GM18868 (cell line): ENCODE results near the gene PCARE.

Source experiments
- ATAC-seq: cut with Tn5 transposase; IDR thresholded peaks from one replicate; pipeline ENCODE4 v1.9.1; 2021; ENCODE audit warnings: mild to moderate bottlenecking, moderate library complexity; ENCODE audit not compliant: unreplicated experiment

PCARE gene

GRCh38 chr2:29063646-29064345, 10.5 kb downstream of the PCARE start:
- ATAC-seq = no peak

DNA sequence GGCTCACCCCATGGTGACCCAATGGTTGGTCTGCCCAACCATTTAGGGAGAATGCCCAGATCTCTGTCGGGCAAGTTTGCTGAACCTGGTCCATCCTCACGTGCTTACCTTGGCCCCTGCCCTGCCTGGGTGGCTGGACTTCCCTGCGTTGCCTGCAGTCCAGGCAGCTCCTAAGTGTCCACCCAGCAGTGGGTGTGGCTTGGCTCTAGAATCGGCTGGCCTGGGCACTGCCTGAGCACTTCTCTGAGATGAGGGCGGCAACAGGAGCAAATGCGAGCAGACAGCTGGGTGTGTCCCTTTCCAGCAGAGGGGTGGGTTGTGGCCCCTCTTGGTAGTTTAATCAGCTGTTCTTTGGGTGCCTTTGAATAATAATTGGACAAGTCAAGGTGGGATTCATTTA, 11.3 kb downstream of the PCARE start:
- no peak for ATAC-seq

- ATAC-seq = no peak
Observed at GRCh38 chr2:29062371-29062770, 12.0 kb downstream of the PCARE start.

DNA sequence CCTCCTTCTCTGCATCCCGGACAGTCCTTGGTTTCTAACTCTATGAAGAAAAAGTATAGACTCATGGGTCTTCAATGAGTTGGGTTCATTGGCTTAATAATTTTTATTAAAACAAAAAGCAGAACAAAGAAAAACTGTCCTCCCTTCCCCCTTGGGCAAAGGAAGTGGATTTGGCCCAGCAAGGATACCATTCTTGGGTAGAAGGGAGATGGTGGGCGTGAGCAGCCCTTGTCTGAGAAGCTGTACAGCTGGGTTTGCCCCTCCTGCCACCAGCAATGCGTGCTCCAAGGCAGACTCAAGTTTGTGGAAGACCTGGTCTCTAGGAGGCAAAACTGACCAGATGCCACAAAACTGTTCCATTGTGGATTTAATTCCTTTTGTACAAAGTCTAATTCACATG, 12.7 kb downstream of the PCARE start:
- ATAC-seq = no peak

- no peak for ATAC-seq
Observed at GRCh38 chr2:29061176-29061575, 13.1 kb downstream of the PCARE start.

GRCh38 chr2:29060441-29060840, 13.9 kb downstream of the PCARE start:
- ATAC-seq = no peak

GRCh38 chr2:29059624-29060023, 14.7 kb downstream of the PCARE start:
- no peak for ATAC-seq

DNA sequence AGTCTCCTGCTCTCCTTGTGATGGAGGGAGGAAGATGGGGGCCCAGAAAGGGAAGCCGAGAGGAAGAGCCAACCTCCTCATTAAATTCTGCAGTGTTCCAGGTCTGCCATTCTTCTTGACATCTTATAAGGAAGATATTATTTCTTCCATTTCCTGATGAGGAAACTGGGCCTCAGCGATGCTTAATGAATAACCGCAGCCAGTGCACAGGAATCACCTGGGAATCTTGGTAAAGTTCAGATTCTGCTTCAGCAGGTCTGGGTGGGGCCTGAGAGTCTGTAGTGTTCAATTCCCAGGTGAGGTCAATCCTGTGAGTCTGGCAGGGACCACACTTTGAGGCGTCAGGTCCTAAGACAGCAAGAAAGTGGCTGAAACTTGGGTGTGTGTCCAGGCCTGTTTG, 17.3 kb downstream of the PCARE start:
- no peak for ATAC-seq

- no peak for ATAC-seq
Observed at GRCh38 chr2:29056452-29056851, 17.9 kb downstream of the PCARE start.

DNA sequence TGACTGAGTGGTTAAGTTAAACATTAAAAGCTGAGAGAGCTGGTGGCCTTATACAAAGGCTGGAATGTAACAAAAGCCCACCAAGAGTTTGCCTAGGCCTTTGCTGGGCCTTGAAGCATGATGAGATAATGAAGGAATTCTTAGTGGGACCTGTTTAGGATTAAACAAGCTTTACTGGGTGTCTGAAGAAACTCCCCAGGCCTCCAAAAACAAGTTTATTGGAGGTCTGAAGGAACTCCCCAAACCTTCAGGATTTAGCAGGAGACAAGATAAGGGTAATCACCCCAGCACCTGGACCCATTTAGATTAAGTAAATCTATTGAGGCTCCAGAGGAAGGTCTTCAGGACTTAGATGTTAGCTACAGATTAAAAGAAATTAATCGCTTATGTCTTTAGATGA, 18.7 kb downstream of the PCARE start:
- ATAC-seq = no peak

DNA sequence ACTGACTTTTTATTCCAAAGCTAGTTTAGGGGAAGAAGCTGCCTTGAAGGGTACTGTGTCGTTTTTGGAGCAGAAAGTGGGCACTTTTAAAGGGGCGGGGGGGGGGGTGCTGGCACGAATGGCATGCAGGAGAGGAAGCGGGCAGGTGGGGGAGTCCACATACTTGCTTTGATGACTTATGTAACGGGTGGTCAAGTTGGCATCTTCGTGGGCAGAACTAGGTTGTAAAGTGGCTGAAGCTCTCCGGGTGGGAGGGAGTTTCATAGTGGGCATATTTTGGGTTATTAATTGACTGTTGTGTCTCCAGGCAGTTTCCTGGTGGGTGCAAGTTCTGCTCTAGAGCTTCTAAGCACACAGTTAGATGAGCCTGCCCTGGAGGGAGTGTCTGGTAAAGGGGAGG, 19.9 kb downstream of the PCARE start:
- ATAC-seq = no peak

DNA sequence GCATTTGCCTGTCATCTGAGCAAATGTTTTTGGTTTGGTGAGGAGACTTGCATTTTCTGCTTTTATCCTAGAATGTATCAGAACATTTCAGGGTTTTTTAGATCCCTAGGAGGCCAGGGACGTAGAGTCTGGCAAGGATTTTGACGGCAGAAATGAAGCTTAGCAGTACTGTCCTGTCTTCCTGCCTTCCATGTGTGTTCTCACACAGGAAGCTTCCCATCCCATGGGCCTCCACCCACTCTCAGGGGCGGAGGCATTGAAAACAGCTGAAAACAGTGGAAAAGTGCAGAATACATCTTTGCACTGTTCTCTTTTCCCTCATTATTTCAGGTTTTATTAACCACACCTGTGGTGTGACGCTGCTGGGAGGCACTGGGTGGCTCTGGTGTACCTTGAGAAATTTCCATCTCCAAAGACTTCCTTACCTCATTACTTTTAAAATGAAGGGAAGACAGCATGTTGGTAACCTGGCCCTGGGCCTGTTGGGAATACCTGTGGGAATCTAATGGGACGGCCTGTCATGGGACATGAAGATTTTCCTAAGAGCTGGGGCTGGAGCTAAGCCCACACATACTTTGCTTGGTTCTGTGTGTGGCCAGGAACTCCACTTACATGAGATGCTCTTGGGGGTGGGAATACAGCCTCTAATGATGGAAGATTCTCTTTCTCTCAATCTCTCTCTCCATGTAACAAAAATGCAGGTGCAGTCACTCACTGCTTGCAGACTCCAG, 20.5 kb downstream of the PCARE start:
- ATAC-seq = no peak

DNA sequence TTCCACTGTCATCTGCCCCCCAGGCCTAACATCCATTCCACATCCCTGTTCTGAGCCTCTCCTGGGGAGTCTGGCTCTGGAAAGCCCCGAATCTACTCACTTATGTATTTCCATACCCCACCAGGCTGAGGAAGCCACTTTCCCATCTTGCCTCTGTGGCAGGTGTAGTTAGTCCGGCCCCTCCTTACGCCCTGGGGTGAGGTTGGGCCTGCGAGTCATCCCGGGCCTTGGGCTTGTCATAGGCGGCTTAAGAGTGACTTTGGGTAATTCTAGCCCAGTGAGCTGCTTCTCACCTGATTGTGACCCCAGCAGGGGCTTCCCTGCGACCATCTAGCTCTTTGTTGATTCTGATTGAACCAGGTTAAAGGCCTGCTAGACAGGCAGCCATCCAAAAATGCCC, 21.1 kb downstream of the PCARE start:
- ATAC-seq = no peak

DNA sequence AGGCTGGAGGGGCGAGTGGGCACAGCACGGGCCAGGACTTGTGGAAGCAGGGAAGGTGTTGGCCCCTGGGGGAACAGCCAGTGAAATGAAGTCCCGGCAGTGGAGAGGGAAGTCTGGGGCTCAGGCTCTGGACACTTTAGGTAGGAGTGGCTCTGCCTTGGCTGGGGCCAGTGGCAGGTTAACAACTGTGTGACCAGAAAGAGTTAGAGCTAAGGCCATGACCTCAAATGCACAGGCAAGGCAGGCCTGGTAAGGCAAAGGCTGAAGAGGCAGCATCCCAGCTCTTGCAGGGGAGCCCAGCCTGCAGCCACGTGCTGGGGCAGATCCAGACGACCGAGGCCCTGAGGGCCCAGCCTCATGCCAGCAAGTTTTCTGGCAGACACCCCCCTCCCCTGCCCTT, 21.5 kb downstream of the PCARE start:
- no peak for ATAC-seq

GRCh38 chr2:29051730-29052129, 22.6 kb downstream of the PCARE start:
- ATAC-seq = no peak

- no peak for ATAC-seq
Observed at GRCh38 chr2:29050591-29050990, 23.7 kb downstream of the PCARE start.

DNA sequence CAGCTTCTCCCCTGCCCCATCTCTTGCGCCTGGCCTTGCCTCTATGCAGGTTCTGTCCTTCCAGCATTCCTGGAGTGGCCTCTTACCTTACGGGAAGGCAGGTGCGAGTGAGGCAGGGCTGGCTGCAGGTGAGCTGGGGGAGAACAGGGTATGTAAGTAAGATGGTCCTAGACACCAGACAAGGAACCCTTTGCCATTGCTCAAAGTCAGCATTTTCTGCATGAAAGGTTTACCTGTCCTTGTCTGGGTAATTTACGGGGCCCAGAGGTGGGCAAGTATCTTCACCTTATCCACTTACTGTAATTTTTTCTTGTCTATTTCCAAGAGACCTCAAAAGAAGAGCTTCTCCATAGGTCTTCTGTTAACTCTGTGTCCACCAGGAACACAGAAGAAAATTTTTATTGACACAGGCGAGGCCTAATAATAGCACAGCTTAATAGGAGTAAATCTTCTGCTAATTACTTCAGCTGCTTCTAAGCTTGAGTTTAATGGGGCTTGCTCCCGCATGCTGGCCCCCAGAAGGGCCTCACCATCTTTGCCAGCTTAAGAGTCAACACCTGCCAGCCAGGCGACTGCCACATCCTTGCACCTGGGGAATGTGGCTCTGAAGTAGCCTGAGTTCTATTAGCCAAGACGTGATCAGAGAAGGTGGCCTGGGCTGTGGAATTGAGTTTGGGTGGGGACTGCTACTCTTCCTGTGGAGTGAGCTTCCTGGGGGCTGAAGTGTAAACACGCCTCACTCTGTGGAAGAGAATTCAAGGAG, 27.1 kb downstream of the PCARE start:
- no peak for ATAC-seq

DNA sequence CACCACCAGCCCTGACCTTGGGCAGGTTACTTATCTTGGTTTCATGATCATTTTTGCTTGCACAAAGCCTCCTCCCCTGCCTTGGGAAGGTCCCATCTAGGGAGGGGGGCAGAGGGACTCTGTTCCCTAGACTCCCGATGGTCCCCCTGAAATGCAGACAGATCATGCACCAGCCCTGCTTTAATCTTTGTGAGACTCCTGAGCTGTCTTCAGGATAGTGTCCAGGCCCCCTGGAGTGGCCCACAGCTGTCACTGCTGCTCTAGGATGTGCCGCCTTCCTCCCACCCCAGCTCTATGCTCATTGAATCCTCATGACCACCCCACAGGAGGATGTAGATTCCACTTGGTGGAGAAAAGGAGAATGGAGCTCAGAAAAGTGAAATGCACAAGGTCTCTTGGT, 28.0 kb downstream of the PCARE start:
- ATAC-seq = no peak

DNA sequence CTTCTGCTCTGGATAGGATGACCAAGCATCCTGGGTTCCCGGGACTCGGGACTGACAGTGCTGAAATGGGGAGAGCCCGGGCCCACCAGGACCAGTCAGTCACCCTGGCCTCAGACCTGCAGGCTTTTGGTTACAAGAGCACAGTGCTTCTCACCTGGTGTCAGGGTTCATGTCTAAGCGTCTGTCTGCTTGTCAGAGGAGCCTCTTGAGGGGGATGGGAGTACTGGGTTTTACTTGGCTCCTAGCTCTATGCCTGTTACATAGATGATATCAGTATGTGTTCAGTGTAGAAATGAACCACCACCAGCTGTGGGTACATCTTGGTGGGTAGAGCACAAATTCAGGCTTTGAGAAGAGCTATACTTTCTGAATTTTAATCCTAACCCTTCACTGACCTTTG, 29.9 kb downstream of the PCARE start:
- ATAC-seq = no peak

- no peak for ATAC-seq
Observed at GRCh38 chr2:29042561-29043075, 31.7 kb downstream of the PCARE start.

- no peak for ATAC-seq
Observed at GRCh38 chr2:29041161-29041660, 33.1 kb downstream of the PCARE start.

- no peak for ATAC-seq
Observed at GRCh38 chr2:29040552-29040951, 33.8 kb downstream of the PCARE start.
